Measurements from ENCODE around the gene MIB1.

MIB1 gene

GRCh38 chr18:21743166-21743832 is 2.7 kb downstream of the MIB1 start:
- H3K27ac ChIP-seq = no peak overlapping the region
- DNase-seq (ENCODE audit: low spot score) = no peak
- H3K4me3 ChIP-seq = no peak overlapping the region
- no peak for TF ChIP-seq CTCF (IDR thresholded peaks at IDR 0.05)

GRCh38 chr18:21745231-21745630 is 4.6 kb downstream of the MIB1 start:
- H3K27ac ChIP-seq = no peak overlapping the region
- DNase-seq (ENCODE audit: low spot score) = no peak
- H3K4me3 ChIP-seq = no peak overlapping the region
- no peak for TF ChIP-seq CTCF (IDR thresholded peaks at IDR 0.05)

GRCh38 chr18:21747268-21747667 is 6.7 kb downstream of the MIB1 start:
- H3K27ac ChIP-seq = no peak overlapping the region
- no peak overlapping the region for H3K4me3 ChIP-seq
- no peak for TF ChIP-seq CTCF (IDR thresholded peaks at IDR 0.05)
- no peak for DNase-seq (ENCODE audit: low spot score)

GRCh38 chr18:21747764-21748693 is 7.4 kb downstream of the MIB1 start:
- Histone ChIP-seq H3K4me3 (no peak overlapping the region), H3K27ac (no peak overlapping the region)
- no peak for TF ChIP-seq CTCF (IDR thresholded peaks at IDR 0.05)
- no peak for DNase-seq (ENCODE audit: low spot score)

- TF ChIP-seq CTCF (IDR thresholded peaks at IDR 0.05) = no peak
- no peak for DNase-seq (ENCODE audit: low spot score)
- H3K27ac ChIP-seq = no peak overlapping the region
- no peak overlapping the region for H3K4me3 ChIP-seq
These were observed 17.2 kb downstream of the MIB1 start for GRCh38 chr18:21757833-21758232.

GRCh38 chr18:21759836-21760235 is 19.2 kb downstream of the MIB1 start:
- Histone ChIP-seq H3K4me3 (no peak overlapping the region), H3K27ac (no peak overlapping the region)
- no peak for TF ChIP-seq CTCF (IDR thresholded peaks at IDR 0.05)
- DNase-seq (ENCODE audit: low spot score) = no peak

Data from coronary artery (tissue), 2 donors.